ENCODE measurements around the gene FTCDNL1.

The FTCDNL1 gene

GRCh38 chr2:199850718-199851500 is at the start of gene FTCDNL1:
Gene FTCDNL1, minus strand, starts transcription at chr2:199851192. Its CDS starts 2,230 bp downstream, at chr2:199848962.
- DNase-seq (ENCODE audit: low spot score) = no peak

DNA sequence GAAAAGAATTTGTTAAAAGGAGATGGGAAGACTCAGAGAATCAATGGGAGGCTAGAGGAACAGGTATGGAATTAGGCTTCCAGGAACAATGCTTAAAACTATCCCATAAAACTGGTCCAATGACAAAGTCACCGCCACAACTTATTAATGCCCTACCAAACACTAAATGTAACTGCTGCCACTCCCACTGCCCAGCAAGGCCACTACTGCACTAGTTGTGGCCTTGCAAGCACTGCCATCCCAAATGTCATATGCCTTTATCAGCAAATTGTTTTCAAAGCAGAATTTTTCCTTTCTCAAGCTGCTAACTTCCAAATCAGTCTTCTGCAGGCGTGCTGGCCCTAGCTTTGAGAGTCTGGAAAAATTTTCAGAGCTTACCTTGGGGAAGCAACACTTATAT is 45.6 kb upstream of the FTCDNL1 start:
- no peak for DNase-seq (ENCODE audit: low spot score)

- no peak for DNase-seq (ENCODE audit: low spot score)
These were observed 44.4 kb upstream of the FTCDNL1 start for GRCh38 chr2:199895406-199895805.

- DNase-seq (ENCODE audit: low spot score) = no peak
These were observed 32.7 kb upstream of the FTCDNL1 start for GRCh38 chr2:199883474-199884212.

DNA sequence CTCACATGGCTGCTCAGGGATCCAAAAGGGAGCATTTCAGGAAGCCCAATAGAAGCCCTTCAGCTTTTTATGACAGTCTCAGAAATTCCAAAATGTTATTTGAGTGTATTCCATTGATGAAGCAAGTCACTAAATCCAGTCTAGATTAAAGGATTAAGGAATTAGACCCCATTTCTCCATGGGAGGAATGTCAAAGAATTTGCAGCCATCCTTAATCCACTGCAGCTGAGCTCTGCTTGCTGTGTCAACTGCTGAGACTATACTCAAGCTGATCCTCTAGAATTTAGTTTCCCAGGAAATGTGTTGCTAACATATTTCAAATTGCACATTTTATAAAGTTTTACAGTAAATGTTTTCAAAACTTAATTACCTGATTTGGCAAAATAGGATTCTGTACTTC is 31.7 kb upstream of the FTCDNL1 start:
- no peak for DNase-seq (ENCODE audit: low spot score)

DNA sequence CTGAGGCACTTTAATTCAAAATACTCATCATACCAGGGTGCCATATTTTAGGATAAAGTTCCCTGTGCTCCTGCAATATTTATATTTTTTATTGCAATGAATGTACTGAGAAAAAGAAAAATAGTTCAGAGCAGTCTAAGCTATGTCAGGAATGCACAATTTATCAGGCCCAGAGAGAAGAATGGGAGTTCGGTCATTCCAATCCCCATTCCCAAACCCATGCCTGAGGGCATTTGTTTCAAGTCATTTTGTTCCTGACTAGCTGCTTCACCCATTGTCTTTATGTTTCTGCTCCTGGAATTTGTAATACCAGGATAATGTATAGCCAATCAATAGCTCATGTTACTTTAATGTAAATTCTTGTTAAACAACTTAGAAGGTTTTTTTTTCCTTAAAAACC is 24.4 kb upstream of the FTCDNL1 start:
- DNase-seq (ENCODE audit: low spot score) = no peak

DNA sequence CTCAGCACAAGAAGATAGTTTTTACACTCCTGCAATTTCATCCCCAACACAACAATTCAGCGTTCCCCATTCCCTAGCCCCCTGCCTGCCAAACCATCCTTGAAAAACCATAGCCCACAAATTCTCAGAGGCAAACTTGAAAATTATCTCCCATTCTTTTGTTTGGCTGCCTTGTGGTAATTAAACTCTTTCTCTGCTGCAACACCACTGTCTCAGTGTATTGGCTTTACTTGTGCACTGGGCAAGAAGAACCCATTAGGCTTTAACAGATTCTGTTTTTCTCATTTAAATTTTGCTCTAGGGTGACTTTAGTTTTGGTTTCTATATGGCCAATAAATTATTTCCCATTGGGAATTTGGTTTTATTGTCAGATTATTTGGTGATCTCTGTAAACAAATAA is 23.2 kb upstream of the FTCDNL1 start:
- no peak for DNase-seq (ENCODE audit: low spot score)

DNA sequence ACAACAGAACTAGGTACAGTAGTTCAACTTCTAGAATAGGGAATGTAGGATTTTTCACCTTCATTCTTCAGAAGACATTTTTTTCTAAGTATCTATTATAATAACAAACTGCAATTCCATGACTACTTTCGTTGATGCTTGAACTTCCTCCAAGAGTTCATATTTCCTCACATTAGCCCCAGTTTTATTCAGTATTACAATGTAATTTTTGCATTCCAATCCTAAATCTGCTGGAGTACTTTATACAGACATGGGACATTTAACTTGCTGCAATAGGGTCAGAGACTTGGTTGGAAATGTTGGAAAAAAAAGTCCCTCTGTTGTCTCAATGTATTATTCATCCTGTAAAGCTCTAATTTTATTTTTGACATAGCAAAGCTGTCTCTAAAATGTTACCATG is 19.6 kb upstream of the FTCDNL1 start:
- no peak for DNase-seq (ENCODE audit: low spot score)

GRCh38 chr2:199869653-199870052 is 18.7 kb upstream of the FTCDNL1 start:
- no peak for DNase-seq (ENCODE audit: low spot score)

- DNase-seq (ENCODE audit: low spot score) = no peak
These were observed 18.2 kb upstream of the FTCDNL1 start for GRCh38 chr2:199869227-199869541.

- no peak for DNase-seq (ENCODE audit: low spot score)
These were observed 17.6 kb upstream of the FTCDNL1 start for GRCh38 chr2:199868431-199869226.

DNA sequence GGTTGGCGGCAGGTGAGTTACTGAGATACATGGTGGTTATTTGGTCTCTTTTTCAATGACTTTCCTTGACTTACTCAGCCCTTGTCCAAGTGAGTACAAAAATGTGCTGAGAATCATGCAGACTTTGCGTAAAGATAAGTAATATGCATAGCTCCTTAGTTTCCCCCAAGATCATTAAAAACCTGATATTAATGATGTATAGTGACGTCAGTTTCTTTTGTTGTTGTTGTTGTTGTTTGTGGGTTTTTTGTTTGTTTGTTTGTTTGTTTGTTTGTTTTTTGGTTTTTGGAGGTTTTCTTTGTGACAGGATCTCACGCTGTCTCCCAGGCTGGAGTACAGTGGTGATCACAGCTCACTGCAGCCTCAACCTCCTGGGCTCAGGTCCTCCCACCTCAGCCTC is 14.9 kb upstream of the FTCDNL1 start:
- no peak for DNase-seq (ENCODE audit: low spot score)

DNA sequence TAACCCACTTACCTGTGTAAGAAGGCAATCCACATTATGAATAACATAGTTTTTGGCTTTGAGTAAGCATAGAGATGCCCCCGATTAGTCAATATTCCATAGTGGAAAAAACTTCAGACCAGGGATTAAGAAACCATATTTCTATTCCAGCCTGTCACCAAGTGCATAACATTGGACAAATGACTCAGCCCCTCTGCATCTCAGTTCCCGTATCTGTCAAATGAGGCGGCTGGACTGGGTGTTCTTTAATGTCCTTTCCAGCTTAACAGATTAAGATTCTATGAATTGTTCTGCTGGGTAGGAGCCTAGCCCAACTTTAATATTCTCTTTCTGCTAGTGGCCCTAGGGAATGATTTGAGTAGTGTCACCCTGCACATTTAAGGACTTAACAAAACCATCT is 11.8 kb upstream of the FTCDNL1 start:
- DNase-seq (ENCODE audit: low spot score) = no peak

DNA sequence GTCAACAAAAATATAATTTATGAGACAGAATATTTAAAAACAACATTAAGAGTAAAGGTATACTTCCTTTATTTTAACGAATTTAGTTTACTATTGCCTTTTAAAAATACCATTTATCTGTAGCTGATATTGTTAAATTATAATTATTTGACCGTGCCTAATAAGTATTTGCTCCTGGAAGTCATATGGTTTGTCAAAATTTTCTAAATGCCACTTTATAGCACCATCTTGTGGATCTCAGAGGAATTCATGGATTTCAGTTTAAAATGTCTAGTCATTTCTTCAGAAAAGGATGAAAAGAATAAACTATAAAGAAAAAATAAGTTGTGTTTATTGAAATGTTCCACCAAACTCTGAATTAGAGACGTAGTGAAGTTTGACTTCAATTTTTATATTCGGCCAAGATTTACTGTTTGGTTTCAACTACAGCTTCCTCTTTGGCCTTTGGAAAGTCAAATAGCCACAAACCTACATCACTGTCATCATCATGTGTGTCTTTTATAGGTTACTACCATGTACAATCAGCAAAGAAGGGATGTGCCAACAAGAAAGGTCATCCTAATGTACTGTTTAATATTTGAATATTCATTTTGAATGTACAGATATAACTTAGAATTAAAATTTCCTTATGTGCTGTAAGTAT is 10.3 kb upstream of the FTCDNL1 start:
- DNase-seq (ENCODE audit: low spot score) = no peak

DNA sequence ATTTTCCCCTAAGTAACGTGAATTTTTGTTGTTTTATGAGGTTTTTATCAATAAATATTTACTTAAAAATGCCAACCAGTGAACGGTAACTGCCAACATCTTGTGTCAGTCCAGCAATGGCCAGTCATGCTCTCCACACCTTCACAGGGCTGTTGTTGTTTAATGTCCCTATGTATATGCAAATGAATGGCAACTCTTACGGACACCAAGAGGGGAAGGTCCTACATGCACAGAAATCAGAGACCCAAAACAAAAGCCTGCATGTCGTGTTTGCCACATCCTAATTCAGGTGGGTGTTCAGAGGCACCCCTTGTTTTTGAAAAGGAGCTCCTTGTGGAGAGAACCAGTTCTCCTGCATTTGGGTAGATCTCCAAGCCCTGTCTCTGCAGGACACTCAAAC is 4.8 kb upstream of the FTCDNL1 start:
- DNase-seq (ENCODE audit: low spot score) = no peak

DNA sequence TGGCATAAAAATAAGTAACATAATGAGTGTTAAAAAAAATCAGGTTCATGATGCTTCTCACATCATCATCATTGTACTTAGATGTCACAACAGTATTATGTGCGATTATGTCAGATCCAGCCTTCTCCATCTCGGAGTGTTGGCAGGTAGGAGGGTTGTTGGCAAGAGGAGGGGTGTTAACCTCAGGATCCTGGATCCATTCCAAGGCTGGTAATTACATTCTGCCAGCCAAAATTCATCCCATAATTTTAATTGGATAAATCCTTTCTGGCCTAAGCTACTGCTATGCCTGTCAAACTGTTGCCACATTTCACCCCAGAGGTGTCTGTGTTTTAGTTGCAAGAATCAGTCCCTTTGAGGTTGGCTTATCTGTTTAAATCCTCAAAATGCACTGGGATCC is 891 bp upstream of the FTCDNL1 start:
- DNase-seq (ENCODE audit: low spot score) = no peak

DNA sequence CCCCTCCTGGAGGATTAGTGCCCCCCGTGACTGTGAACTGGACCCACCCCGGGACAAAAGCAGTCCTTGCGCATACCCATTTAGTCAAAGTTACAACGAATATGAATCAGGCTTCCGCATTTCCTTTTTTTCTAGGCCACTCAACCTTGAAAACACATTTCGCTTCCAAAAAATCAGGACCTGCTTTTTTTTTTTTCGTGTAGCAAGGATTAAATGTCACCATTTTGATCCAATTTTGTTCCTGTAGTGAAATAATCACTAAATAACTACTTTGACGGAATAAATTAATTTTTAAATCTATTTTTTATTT is 464 bp upstream of the FTCDNL1 start:
- DNase-seq (ENCODE audit: low spot score) = no peak

- DNase-seq (ENCODE audit: low spot score) = no peak
These were observed 724 bp downstream of the FTCDNL1 start for GRCh38 chr2:199850218-199850717.

GRCh38 chr2:199848389-199849130 is 2.4 kb downstream of the FTCDNL1 start:
- DNase-seq (ENCODE audit: low spot score) = no peak

DNA sequence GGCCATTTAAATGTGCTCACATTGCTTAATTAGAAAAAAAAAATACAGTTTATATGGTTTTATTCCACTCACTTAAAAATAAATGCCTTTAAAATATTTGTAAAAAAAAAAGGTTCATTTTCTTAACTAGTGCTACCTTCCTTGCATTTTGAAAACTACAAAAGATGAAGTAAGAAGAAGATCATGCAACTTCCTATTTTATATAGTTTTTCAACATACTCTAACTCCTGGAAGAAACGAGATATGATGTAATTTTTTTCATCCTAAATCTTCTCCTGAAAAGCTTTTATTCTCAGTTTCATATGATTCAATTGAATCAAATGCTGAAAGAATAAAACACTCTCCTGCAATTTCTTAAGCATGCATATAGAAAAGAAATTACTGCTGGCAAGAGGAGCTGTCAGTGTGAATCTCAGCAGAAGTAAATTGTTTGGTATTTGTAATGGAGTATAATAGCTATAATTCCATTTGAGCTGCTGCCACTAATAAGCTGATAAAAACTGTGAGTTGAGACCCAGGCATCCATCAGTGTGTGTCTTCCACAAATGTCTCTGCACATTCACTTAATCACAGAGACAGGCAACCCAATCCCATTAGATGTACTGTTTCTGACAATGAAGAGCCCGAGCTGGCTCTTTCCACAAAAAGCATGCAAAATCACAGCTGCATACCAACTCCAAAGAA is 3.7 kb downstream of the FTCDNL1 start:
- DNase-seq (ENCODE audit: low spot score) = no peak

All from COLO829 (cell line).